ENCODE results near the gene ITPRIPL2.

Gene ITPRIPL2

DNA sequence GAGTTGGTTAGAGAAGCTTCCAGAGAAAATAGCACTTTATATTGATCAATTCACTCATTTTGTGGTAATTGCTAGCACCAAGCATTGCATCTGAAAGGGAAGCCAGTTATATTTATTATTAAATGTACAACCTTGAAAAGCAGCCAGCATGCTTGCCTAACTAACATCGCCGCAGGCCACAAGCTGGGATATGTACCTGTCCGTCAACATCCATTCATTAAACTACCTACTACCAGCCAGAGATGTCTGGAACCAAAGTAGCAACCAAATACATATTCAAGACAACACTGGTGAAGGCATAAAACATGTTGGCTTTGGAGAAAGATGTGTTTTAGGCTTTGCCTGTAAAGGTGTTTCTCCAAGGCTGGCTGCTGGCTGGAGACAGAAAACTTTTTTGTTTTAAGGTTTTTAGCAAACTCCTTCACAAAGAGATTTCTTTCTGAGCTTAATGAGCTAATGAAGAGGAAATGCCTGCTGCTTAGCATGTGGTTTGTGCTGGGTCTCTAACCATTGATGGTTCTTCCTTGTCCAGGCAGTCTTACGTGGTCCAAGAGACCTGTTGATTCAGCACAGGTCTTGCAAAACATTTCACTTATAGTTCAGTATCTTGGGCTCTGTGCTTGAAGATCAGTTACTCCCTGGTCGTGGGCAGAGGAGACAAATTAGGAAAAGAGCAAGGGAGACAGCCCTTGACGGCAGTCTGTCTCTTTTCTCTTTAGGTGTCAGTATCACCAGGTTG lies 3.1 kb downstream of the ITPRIPL2 start:
- DNase-seq: no peak
- intact Hi-C loops (cut with DNase I): loop anchor here (10.0 kb wide), 1 partner anchor 48 kb away; the partner anchor contains the start of gene SYT17

GRCh38 chr16:19118938-19119431 lies 5.2 kb downstream of the ITPRIPL2 start:
- peak in 1 of 10 donors; percentile 29 for DNase-seq
- intact Hi-C loops (cut with DNase I): loop anchor here (10.0 kb wide), 1 partner anchor 46 kb away; the partner anchor contains the start of gene SYT17

- no peak for DNase-seq
- intact Hi-C loops (cut with DNase I): loop anchor here (10.0 kb wide), 1 partner anchor 45 kb away; the partner anchor contains the start of gene SYT17
These were observed 5.8 kb downstream of the ITPRIPL2 start for GRCh38 chr16:19119564-19119963.

- intact Hi-C loops (cut with DNase I): no loop called here
- no peak for DNase-seq
These were observed 9.9 kb downstream of the ITPRIPL2 start for GRCh38 chr16:19123535-19124178.

DNA sequence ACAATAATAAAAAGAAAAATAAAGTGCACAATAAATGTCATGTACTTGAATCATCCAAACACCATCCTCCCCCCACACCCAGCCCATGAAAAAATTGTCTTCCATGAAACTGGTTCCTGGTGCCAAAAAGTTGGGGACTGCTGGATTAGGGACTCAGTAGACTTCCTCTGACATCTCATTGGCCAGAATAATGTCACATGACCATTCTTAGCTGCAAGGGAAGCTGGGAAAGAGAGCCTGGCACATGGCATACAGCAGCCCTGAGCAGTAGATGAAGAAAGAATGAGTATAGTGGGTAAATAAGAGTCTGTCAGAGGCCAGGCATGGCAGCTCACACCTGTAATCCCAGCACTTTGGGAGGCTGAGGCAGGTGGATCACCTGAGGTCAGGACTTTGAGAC lies 12.5 kb downstream of the ITPRIPL2 start:
- intact Hi-C loops (cut with DNase I): no loop called here
- DNase-seq: no peak

GRCh38 chr16:19127205-19127604 lies 13.4 kb downstream of the ITPRIPL2 start:
- intact Hi-C loops (cut with DNase I): no loop called here
- DNase-seq: no peak

DNA sequence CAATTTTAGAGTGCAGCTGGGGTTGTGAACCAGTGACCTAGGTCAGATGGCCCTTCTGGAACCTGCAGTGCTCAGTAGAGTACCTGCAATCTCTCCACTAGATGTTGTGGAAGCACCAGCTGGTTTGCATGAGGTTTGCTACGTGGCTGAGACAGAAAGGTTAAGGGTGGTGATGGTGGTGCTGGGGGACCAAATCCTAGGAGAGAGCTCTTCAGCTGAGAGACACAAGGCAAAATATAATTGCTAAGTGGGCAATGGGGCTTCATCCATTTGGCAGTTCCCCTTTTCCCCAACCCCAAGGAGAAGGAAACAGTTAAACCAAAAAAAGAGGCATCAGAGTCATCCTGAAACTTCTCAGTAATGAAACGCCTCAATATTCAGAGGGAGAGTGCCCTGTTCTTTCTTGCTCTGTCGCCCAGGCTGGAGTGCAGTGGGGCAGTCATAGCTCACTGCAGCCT lies 13.9 kb downstream of the ITPRIPL2 start:
- intact Hi-C loops (cut with DNase I): no loop called here
- no peak for DNase-seq

GRCh38 chr16:19128454-19129200 lies 14.9 kb downstream of the ITPRIPL2 start:
- intact Hi-C loops (cut with DNase I): no loop called here
- DNase-seq: no peak

- no peak for DNase-seq
- intact Hi-C loops (cut with DNase I): no loop called here
These were observed 16.6 kb downstream of the ITPRIPL2 start for GRCh38 chr16:19130385-19130784.

- DNase-seq: no peak
- intact Hi-C loops (cut with DNase I): no loop called here
These were observed 17.4 kb downstream of the ITPRIPL2 start for GRCh38 chr16:19130852-19131824.

DNA sequence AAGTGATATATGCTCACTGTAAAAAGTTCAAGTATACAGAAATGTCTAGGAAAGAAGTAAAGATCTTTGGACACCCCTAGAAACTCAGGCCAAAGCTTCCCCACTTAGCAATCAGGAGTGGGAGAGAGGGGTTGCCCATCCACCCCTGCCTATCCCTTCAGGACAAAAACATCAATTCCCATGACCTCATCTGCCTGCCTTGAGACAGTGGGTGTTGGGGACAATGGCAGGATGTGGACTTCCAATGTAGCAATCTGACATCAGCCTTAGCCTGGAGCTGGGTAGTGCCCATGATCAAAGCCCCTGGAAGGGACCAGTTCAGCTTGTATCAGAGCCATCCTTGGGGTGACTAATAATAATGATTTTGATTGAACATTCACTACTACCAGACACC lies 18.1 kb downstream of the ITPRIPL2 start:
- intact Hi-C loops (cut with DNase I): no loop called here
- DNase-seq: no peak

DNA sequence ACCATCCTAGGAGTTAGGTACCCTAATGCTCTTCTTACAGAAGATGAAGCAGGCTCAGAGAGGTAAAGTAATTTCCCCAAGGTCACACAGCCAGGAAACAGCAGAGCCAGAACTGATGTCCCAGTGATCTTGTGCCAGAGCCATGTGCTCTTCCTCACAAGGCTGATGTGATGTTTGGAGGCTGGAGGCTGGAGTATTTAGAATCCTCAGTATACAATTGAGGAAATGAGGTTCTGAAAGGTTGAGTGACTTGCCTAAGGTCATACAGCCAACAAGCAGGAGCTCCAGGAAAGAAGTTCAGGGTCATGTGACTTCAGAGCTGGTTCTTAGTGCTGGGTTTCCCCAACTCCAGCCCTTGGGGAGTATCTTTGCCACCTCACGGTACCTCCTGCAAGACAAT lies 18.5 kb downstream of the ITPRIPL2 start:
- intact Hi-C loops (cut with DNase I): no loop called here
- DNase-seq: no peak

- intact Hi-C loops (cut with DNase I): no loop called here
- no peak for DNase-seq
These were observed 19.1 kb downstream of the ITPRIPL2 start for GRCh38 chr16:19132898-19133297.

DNA sequence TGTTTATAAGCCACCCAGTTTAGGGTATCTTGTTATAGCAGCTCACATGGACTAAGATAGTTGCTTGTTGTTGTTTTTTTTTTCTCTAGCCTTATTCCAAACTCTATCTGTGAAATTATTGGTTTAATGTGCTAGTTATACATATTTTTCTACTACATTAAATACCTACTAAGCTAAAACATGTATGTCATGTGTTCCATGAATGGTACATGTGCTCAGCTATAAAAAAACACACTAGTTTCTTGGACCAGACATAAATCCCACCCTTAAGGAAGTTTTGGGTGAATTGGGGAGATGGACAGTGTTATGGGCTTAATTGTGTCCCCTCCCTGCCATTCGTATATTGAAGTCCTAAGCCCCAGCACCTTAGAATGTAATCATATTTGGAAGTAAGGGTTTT lies 19.8 kb downstream of the ITPRIPL2 start:
- DNase-seq: no peak
- intact Hi-C loops (cut with DNase I): no loop called here

DNA sequence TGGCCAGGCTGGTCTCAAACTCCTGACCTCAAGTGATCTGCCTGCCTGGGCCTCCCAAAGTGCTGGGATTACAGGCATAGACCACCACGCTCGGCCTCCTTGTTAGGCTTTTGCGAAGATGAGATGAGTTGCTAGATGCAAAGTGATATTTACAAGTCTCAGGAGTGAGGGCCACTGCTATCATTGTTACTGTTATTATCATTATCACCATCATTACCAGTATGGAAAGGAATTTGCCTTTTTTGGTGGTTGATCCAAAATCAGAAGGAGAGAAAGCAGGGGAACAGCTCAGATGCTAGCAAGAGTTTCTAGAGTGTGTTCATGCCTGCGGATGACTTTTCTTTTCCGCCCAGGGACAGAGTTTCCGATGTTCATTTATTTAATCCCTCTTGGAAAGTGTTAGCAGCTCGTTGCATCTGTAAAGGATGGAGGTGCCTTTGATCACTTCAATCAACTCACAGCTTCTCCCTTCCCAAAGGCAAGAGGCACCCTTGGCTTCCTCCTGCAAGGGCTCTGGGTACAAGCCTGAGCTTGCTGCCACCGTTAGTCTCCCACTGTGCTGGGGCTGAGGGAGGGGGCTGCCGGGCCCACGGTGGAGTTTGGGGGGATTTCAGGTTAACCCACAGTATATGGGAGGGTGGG lies 21.6 kb downstream of the ITPRIPL2 start:
- DNase-seq: no peak
- intact Hi-C loops (cut with DNase I): no loop called here

DNA sequence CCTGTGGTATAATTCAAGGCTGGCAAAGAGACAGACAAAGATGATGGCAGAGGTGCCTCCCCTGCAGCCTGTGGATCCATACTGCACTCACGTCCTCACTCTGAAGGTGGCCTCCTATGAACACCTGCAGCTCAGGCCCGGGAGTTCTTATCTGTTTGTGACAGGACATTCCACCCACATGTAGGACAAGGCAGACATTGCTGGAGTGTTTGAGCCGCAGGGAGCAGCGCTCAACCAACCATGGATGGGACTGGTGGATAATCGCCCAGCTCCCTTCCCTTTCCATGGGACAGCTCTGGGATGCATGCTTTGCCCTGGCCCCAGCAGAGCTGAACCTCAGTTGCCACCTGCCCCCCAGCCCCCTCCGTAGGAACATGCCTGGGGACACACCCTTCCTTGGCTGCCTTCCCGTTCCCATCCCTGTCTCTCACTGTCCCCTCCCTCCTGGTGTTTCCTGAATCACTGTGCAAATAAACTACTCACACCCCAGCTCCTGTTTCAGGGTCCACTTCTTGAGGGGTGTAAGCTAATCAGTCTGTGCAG lies 22.2 kb downstream of the ITPRIPL2 start:
- intact Hi-C loops (cut with DNase I): no loop called here
- no peak for DNase-seq

- intact Hi-C loops (cut with DNase I): no loop called here
- no peak for DNase-seq
These were observed 22.9 kb downstream of the ITPRIPL2 start for GRCh38 chr16:19136549-19137196.

All from posterior cingulate gyrus (tissue), 11 donors.